CD1c-positive myeloid dendritic cell (primary cell): ENCODE data around the gene CGB7.

Source experiments
- DNase-seq: peaks from one replicate; pipeline ENCODE4 v3.0.0-alpha.2; 2016; ENCODE audit errors: extremely low spot score

The CGB7 gene

GRCh38 chr19:49016067-49016839 is 41.3 kb downstream of the CGB7 start:
- DNase-seq = no peak

GRCh38 chr19:49014870-49015255 is 42.7 kb downstream of the CGB7 start:
- no peak for DNase-seq

- DNase-seq = no peak
These were observed 43.3 kb downstream of the CGB7 start for GRCh38 chr19:49014123-49014869.

GRCh38 chr19:49011194-49011593 is 46.4 kb downstream of the CGB7 start:
- DNase-seq = no peak

- no peak for DNase-seq
These were observed 47.1 kb downstream of the CGB7 start for GRCh38 chr19:49010453-49010852.

- no peak for DNase-seq
These were observed 47.7 kb downstream of the CGB7 start for GRCh38 chr19:49009828-49010227.

GRCh38 chr19:49006905-49007304 is 50.6 kb downstream of the CGB7 start:
- DNase-seq = no peak

GRCh38 chr19:49004964-49005614 is 52.5 kb downstream of the CGB7 start:
- DNase-seq = no peak
